Measurements from ENCODE around the gene ANXA6. TPM values are rescaled to one million over a fixed set of nuclear protein-coding genes. Genes with fewer than 3 reads are reported as not detected.

Gene ANXA6
- total and polyA plus RNA-seq, 10 of the 15 experiments (the other 5 are each of a cell fraction or from before 2014, with no cell fraction given): 44.0 to 571 (median 465) TPM

DNA sequence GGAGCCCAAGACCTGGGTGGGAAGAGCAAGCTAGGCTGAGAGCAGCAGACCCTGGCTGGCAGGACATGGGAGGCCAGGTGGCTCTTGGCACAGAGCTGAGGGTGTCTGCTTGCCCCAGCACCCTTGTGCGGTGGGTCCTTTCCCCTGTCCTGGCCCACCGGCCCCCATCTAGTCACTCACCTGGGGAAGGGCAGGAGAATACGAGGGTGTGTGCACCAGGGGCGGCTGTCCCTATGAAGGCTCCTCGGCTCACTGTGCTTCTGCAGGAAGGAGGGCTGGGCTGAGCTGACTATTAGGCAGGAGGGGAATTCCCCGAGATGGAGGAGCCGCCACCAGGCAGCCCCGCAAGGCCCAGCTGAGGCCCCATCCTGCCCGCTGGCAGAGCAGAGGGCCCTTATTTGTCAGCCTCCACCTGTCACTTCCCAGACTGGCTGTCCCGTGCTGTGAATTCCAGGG is 70.6 kb downstream of the ANXA6 start (continued):
- TF ChIP-seq ELK1 (IDR thresholded peaks at IDR 0.05; ENCODE audit: low read depth, low read length) (no peak), BHLHE40 (IDR thresholded peaks at IDR 0.05; ENCODE audit: borderline replicate concordance in 1 of 2, low read depth in 2 of 2, low read length in 1 of 2) (no peak), ZNF274 (IDR thresholded peaks at IDR 0.05; ENCODE audit: insufficient read depth, insufficient read length) (no peak), SMAD1 (IDR thresholded peaks at IDR 0.05; ENCODE audit: low read depth, partially characterized antibody) (no peak), ESRRA (IDR thresholded peaks at IDR 0.05; ENCODE audit: low read length) (no peak), RFX5 (IDR thresholded peaks at IDR 0.05; ENCODE audit: low read depth, low read length) (no peak), ZZZ3 (IDR thresholded peaks at IDR 0.05; ENCODE audit: control insufficient read depth, insufficient read length, low read depth) (no peak), ATF7 (IDR thresholded peaks at IDR 0.05; ENCODE audit: low read depth) (no peak), SMC3 (IDR thresholded peaks at IDR 0.05; ENCODE audit: borderline replicate concordance, low read length) (no peak), ZBED1 (IDR thresholded peaks at IDR 0.05; ENCODE audit: borderline replicate concordance) (no peak), JUND (IDR thresholded peaks at IDR 0.05; ENCODE audit: low read depth, low read length) (no peak), NR2C2 (IDR thresholded peaks at IDR 0.05; ENCODE audit: borderline replicate concordance, control insufficient read depth, insufficient read length, low read depth) (no peak), IRF4 (IDR thresholded peaks at IDR 0.05; ENCODE audit: low read depth, low read length) (no peak), SPI1 (IDR thresholded peaks at IDR 0.05; ENCODE audit: borderline replicate concordance, insufficient read depth, low read depth, low read length) (no peak), WRNIP1 (IDR thresholded peaks at IDR 0.05; ENCODE audit: borderline replicate concordance, low read depth, low read length) (no peak), POU2F2 (IDR thresholded peaks at IDR 0.05; ENCODE audit: borderline replicate concordance, low read depth, low read length) (no peak)
- TF ChIP-seq, protein P1, sequence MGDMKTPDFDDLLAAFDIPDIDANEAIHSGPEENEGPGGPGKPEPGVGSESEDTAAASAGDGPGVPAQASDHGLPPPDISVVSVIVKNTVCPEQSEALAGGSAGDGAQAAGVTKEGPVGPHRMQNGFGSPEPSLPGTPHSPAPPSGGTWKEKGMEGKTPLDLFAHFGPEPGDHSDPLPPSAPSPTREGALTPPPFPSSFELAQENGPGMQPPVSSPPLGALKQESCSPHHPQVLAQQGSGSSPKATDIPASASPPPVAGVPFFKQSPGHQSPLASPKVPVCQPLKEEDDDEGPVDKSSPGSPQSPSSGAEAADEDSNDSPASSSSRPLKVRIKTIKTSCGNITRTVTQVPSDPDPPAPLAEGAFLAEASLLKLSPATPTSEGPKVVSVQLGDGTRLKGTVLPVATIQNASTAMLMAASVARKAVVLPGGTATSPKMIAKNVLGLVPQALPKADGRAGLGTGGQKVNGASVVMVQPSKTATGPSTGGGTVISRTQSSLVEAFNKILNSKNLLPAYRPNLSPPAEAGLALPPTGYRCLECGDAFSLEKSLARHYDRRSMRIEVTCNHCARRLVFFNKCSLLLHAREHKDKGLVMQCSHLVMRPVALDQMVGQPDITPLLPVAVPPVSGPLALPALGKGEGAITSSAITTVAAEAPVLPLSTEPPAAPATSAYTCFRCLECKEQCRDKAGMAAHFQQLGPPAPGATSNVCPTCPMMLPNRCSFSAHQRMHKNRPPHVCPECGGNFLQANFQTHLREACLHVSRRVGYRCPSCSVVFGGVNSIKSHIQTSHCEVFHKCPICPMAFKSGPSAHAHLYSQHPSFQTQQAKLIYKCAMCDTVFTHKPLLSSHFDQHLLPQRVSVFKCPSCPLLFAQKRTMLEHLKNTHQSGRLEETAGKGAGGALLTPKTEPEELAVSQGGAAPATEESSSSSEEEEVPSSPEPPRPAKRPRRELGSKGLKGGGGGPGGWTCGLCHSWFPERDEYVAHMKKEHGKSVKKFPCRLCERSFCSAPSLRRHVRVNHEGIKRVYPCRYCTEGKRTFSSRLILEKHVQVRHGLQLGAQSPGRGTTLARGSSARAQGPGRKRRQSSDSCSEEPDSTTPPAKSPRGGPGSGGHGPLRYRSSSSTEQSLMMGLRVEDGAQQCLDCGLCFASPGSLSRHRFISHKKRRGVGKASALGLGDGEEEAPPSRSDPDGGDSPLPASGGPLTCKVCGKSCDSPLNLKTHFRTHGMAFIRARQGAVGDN (IDR thresholded peaks at IDR 0.05): no peak
- TF ChIP-seq, protein P2, sequence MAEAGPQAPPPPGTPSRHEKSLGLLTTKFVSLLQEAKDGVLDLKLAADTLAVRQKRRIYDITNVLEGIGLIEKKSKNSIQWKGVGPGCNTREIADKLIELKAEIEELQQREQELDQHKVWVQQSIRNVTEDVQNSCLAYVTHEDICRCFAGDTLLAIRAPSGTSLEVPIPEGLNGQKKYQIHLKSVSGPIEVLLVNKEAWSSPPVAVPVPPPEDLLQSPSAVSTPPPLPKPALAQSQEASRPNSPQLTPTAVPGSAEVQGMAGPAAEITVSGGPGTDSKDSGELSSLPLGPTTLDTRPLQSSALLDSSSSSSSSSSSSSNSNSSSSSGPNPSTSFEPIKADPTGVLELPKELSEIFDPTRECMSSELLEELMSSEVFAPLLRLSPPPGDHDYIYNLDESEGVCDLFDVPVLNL (IDR thresholded peaks at IDR 0.05; ENCODE audit: low read depth, low read length): no peak
- TF ChIP-seq, protein P3, sequence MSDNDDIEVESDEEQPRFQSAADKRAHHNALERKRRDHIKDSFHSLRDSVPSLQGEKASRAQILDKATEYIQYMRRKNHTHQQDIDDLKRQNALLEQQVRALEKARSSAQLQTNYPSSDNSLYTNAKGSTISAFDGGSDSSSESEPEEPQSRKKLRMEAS (IDR thresholded peaks at IDR 0.05; ENCODE audit: low read depth, low read length): no peak
- TF ChIP-seq, protein P4, sequence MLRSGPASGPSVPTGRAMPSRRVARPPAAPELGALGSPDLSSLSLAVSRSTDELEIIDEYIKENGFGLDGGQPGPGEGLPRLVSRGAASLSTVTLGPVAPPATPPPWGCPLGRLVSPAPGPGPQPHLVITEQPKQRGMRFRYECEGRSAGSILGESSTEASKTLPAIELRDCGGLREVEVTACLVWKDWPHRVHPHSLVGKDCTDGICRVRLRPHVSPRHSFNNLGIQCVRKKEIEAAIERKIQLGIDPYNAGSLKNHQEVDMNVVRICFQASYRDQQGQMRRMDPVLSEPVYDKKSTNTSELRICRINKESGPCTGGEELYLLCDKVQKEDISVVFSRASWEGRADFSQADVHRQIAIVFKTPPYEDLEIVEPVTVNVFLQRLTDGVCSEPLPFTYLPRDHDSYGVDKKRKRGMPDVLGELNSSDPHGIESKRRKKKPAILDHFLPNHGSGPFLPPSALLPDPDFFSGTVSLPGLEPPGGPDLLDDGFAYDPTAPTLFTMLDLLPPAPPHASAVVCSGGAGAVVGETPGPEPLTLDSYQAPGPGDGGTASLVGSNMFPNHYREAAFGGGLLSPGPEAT (IDR thresholded peaks at IDR 0.05; ENCODE audit: low read depth): no peak
- TF ChIP-seq, protein P5, sequence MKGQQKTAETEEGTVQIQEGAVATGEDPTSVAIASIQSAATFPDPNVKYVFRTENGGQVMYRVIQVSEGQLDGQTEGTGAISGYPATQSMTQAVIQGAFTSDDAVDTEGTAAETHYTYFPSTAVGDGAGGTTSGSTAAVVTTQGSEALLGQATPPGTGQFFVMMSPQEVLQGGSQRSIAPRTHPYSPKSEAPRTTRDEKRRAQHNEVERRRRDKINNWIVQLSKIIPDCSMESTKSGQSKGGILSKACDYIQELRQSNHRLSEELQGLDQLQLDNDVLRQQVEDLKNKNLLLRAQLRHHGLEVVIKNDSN (IDR thresholded peaks at IDR 0.05; ENCODE audit: borderline replicate concordance, extremely low read length, insufficient read depth, low read depth, low read length): no peak
